Measurements from ENCODE around the gene OR1Q1. TPM values are rescaled to one million over a fixed set of nuclear protein-coding genes. Genes with fewer than 3 reads are reported as not detected.

The OR1Q1 gene
- polyA plus RNA-seq, 3 donors = not detected

- Histone ChIP-seq H3K4me1 (ENCODE audit: control insufficient read depth in 1 of 2, insufficient read depth in 2 of 2, low read length in 2 of 2) (no peaks in the 10 kb centered on the region), H3K27ac (ENCODE audit: low read depth in 1 of 2, low read length in 2 of 2) (no peak overlapping the region), H3K36me3 (replicated peaks in 1 of 2; ENCODE audit: control insufficient read depth in 1 of 2, insufficient read depth in 2 of 2, low read length in 2 of 2) (no peaks in the 10 kb centered on the region), H3K27me3 (ENCODE audit: control insufficient read depth in 2 of 2, insufficient read depth in 2 of 2, low read length in 2 of 2) (no peaks in the 10 kb centered on the region), H4K20me1 (ENCODE audit: insufficient read depth, low read length) (no peaks in the 10 kb centered on the region), H3K4me3 (replicated peaks in 1 of 3; ENCODE audit: low read depth in 2 of 3, low read length in 3 of 3) (no peak overlapping the region), H3K79me2 (ENCODE audit: insufficient read depth, low read length) (no peaks in the 10 kb centered on the region), H2AFZ (ENCODE audit: insufficient read depth, low read depth, low read length, poor library complexity, severe bottlenecking) (no peak overlapping the region), H3K4me2 (replicated peaks; ENCODE audit: extremely low read depth, low read length, poor library complexity, severe bottlenecking) (no peak overlapping the region), H3K9ac (ENCODE audit: insufficient read depth, low read length, poor library complexity, severe bottlenecking) (no peak overlapping the region), H3K9me3 (replicated peaks in 1 of 2; ENCODE audit: control insufficient read depth in 1 of 2, insufficient read depth in 1 of 2, low read length in 2 of 2) (peaks cover 0 to 4% of the 10 kb centered on the region in 2 donors)
- no peak for DNase-seq
- peaks cover 0 to 2% (median 0%) of the 10 kb centered on the region in 7 donors for H3K9me3 Mint-ChIP-seq
- TF ChIP-seq, protein P1, sequence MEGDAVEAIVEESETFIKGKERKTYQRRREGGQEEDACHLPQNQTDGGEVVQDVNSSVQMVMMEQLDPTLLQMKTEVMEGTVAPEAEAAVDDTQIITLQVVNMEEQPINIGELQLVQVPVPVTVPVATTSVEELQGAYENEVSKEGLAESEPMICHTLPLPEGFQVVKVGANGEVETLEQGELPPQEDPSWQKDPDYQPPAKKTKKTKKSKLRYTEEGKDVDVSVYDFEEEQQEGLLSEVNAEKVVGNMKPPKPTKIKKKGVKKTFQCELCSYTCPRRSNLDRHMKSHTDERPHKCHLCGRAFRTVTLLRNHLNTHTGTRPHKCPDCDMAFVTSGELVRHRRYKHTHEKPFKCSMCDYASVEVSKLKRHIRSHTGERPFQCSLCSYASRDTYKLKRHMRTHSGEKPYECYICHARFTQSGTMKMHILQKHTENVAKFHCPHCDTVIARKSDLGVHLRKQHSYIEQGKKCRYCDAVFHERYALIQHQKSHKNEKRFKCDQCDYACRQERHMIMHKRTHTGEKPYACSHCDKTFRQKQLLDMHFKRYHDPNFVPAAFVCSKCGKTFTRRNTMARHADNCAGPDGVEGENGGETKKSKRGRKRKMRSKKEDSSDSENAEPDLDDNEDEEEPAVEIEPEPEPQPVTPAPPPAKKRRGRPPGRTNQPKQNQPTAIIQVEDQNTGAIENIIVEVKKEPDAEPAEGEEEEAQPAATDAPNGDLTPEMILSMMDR (IDR thresholded peaks at IDR 0.05) = no peak
- H3K36me3 Mint-ChIP-seq = no peaks in the 10 kb centered on the region
- intact Hi-C loops (cut with micrococcal nuclease) = no loop called here
- WGBS (ENCODE audit: insufficient coverage) = 100% methylated on average over 3 of the region's 4 CpGs
- H3K4me1 Mint-ChIP-seq = no peaks in the 10 kb centered on the region
- H3K4me3 Mint-ChIP-seq = no peak overlapping the region
- no peak overlapping the region for H3K27ac Mint-ChIP-seq
- peaks cover 0 to 4% (median 4%) of the 10 kb centered on the region in 3 donors for H3K27me3 Mint-ChIP-seq (ENCODE audit: low read depth in 3 of 3)
These were observed 4.7 kb upstream of the OR1Q1 start for GRCh38 chr9:122609804-122610203.

- Histone ChIP-seq H3K36me3 (replicated peaks in 1 of 2; ENCODE audit: control insufficient read depth in 1 of 2, insufficient read depth in 2 of 2, low read length in 2 of 2) (no peaks in the 10 kb centered on the region), H3K27ac (ENCODE audit: low read depth in 1 of 2, low read length in 2 of 2) (no peak overlapping the region), H4K20me1 (ENCODE audit: insufficient read depth, low read length) (no peaks in the 10 kb centered on the region), H3K4me3 (replicated peaks in 1 of 3; ENCODE audit: low read depth in 2 of 3, low read length in 3 of 3) (no peak overlapping the region), H3K9me3 (replicated peaks in 1 of 2; ENCODE audit: control insufficient read depth in 1 of 2, insufficient read depth in 1 of 2, low read length in 2 of 2) (peaks cover 0 to 3% of the 10 kb centered on the region in 2 donors), H3K27me3 (ENCODE audit: control insufficient read depth in 2 of 2, insufficient read depth in 2 of 2, low read length in 2 of 2) (no peaks in the 10 kb centered on the region), H3K9ac (ENCODE audit: insufficient read depth, low read length, poor library complexity, severe bottlenecking) (no peak overlapping the region), H3K79me2 (ENCODE audit: insufficient read depth, low read length) (no peaks in the 10 kb centered on the region), H3K4me1 (ENCODE audit: control insufficient read depth in 1 of 2, insufficient read depth in 2 of 2, low read length in 2 of 2) (no peaks in the 10 kb centered on the region), H2AFZ (ENCODE audit: insufficient read depth, low read depth, low read length, poor library complexity, severe bottlenecking) (no peak overlapping the region), H3K4me2 (replicated peaks; ENCODE audit: extremely low read depth, low read length, poor library complexity, severe bottlenecking) (no peak overlapping the region)
- H3K27me3 Mint-ChIP-seq (ENCODE audit: low read depth in 3 of 3) = peaks cover 0 to 7% (median 2%) of the 10 kb centered on the region in 3 donors
- peaks cover 0 to 9% (median 3%) of the 10 kb centered on the region in 7 donors for H3K9me3 Mint-ChIP-seq
- no peak for DNase-seq
- TF ChIP-seq, protein P1 (IDR thresholded peaks at IDR 0.05) = no peak
- no peaks in the 10 kb centered on the region for H3K4me1 Mint-ChIP-seq
- H3K27ac Mint-ChIP-seq = no peak overlapping the region
- 72% methylated on average over 5 of the region's 7 CpGs for WGBS (ENCODE audit: insufficient coverage)
- H3K36me3 Mint-ChIP-seq = no peaks in the 10 kb centered on the region
- no peak overlapping the region for H3K4me3 Mint-ChIP-seq
- intact Hi-C loops (cut with micrococcal nuclease) = no loop called here
These were observed 5.5 kb downstream of the OR1Q1 start for GRCh38 chr9:122619996-122620395.

Measured in CD14-positive monocyte (primary cell).